HG03460 (cell line): ENCODE measurements around the gene CCDC142.
"Not testable (repeated sequence)": the region's sequence is repeated elsewhere in the genome, so short reads cannot be mapped to it uniquely, and the experiment has no call there.

ENCODE experiments used
- ATAC-seq: cut with Tn5 transposase; IDR thresholded peaks from one replicate; pipeline ENCODE4 v1.9.1; 2021; ENCODE audit not compliant: unreplicated experiment

CCDC142 gene

DNA sequence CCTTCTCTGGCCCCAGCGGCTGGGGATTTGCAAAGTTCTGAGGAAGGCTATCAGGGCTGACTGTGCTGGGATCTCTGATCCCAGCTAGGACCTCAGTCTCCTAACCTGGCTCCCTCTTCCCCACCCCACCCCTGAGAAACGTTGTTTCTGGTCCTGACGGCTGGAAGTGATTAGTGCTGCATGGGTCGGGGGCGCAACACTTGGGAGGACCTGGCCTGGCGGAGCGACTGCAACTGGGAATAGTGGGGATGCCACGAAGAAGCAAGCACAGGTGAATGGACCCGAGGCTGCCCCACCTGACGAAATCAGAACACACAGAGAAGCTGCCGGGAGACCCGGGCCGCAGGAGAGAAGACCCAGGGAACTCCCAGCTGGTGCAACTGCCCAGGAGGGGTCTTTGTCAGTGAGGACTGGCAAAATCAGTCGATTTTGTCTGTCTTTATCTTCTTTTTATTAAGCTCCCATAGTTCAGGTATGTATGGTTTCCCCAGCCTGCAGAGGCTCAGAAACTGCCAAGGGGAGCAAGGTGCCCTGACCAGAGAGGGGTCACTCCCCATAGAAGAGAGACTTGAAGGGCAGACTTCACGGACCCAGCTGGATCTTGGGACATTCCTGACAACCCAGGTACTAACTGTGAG lies 17.3 kb upstream of the CCDC142 start:
- no peak for ATAC-seq

DNA sequence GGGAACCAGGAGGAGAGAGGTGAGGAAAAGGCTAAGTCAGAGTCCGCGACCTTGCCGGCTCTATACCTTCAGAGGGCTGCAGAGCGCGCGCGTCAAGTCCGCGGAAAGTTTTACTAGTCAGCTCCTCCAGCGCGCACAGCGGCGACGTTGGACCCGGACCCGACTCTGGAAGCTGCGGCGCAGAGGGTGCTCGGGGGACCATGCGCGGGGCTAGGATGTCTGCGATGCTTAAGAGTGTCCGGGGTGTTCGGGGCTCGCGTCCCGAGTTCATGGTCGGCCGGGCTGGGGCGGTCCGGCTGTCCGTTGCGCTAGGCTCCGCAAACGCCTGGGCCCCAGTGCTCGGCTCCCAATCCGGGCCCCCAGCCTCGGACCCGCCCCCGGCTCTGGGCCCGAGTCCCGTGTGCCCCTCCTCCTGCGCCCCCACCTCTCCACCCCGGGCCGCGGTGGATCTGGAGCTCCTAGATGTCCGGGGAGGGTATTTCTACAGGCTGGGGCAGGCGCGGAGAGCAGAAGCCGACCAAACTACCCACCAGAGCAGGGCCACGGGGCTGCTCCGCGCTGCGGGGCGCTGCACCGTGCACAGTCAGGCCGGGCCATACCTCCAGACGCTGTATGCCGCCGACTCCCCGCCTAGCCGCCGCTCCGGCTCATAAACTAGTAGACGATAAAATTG lies 16.6 kb upstream of the CCDC142 start, which contains the start of gene LBX2:
Gene LBX2 (minus strand): TSS at position 337 of the 673 bp plus-strand sequence. CDS start 66 bp downstream, at position 271.
- ATAC-seq, result no peak

DNA sequence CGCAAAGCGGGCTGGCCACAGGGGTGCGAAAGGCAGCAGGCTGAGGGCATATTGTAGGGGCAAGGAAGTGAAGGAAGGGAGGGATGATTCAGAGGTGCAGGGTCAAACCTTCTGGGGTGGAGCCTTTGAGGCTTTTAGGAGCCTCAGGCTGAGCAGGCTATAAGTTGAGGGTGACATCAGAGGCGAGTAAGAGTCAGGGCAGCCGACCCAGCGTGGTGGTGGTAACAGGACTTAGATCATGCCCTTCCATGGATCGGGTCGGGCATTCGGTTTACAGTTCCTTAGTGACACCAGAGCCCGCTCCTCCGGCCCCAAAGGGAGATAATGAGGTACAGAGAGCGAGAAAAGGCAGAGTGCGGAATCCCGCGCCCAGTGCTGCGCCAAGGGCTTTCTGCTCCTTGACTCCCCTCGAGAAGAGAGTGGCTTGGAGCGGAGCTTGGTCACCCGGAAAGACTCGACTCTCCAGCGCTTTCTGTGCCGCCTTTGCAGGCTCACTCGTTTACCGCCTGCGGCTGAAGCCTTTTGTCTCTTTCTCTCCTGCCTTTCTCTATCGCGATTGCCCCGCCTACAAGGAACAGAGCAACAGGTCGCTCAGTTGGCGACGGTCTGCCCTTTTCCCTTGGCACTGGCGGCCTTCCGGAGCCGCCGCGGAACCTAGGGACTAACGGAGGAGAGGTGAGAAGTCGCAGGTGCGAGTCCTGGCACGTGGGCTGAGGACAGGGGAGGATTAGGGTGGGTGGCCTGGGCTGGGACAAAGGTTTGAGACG lies 15.9 kb upstream of the CCDC142 start:
- ATAC-seq, result no peak

DNA sequence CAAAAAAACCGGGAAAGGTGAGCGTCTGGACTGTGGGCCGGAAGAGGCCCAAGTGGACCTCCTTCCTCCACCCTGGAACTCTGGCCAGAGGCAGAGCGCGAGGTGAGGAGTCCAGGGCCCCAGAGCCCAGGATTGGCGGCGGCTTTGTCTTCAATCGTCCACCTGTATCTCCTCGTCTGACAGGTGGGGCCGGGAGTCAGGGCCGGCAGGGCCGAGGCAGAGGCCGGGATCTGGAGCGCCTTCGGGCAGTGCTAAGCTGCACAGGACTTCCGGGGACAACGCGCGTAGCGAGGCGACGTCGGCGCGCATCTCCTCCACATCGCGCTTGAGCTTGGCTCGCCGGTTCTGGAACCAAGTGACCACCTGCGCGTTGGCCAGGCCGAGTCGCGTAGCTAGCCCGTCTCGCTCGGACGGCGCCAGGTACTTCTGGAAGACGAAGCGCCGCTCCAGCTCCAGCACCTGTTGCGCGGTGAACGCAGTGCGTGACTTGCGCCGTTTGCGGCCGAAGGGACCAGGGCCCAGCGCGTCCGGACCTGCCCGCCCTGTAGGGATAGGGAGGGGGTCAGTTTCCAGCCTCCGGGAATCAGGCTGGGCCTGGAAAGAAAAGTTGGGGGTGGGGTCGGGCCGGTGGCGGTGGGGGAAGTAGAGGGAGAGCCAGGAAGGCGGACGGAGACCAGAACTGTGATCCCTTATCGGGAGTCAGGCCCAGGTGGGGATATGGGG lies 15.1 kb upstream of the CCDC142 start:
- ATAC-seq, result no peak

DNA sequence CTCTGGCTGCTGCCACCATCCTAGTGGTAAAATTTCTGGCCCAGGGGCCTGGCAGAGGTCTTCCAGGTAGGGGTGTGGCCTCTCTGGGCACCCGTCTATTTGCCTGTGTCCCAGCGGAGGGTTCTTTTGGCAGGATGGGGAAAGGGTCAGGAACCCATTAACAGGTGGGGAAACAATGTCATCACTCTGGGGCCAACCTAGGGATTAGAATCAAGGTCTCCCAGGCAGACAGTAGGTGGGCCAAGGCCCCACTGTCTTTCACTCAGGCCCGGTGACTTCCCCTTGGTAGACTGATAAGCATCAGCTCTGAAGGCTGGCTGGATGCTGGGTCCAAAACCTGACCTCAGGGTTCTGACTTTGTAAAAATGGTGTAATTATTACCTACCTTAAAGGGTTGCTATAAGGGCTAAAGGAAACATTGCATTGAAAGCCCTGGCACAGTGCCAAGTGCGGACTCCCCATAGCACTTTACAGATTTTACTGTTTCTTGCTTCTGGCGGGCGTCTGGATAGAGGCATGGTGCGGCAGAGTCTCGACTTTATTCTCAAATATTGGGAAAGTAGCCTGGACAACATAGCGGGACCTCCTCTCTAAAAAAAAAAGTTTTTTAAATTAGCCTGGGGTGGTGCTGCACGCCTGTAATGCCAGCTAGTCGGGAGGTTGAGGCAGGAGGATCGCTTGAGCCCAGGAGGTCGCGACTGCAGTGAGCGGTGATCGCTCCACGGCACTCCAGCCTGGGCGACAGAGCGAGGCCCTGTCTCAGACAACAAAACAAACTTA lies 14.4 kb upstream of the CCDC142 start:
- ATAC-seq, result no peak

DNA sequence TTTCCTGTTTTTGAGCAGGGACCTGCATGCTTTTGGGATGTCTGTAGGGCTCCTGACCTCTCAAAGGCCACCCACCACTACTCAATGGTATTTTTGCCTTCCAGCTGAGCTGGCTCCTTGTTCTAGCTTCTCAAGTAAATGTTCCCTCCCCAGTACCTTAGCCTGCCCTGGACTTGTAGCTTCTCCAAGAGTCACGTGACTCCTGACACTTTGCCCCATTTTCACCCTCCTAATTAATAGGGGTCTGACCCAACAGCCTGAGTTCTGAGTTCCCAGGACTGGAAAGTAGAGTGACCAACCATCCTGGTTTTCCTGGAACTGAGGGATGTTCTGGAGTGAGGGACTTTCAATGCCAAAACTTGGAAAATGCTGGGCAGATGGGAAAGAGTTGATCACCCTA lies 12.6 kb upstream of the CCDC142 start:
- ATAC-seq, result no peak

DNA sequence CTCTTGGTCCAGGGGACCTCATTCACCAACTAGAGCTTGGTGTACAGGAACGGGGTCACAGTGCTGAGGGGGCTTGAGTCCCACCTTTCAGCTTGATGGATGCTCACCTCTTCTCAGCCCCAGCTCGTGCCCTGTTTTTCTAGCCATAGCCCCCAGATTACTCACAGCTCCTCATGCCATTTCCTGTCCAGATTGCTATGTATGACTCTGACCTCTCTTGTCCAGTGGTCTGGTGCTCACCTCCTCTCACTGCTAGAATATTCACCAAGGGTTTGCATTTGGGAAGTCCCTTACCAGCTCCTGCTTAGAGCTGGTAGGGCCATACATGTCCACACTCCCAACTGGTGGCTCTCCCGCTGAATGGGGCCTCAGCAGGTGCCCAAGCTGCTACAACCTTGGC lies 10.7 kb upstream of the CCDC142 start:
- no peak for ATAC-seq

DNA sequence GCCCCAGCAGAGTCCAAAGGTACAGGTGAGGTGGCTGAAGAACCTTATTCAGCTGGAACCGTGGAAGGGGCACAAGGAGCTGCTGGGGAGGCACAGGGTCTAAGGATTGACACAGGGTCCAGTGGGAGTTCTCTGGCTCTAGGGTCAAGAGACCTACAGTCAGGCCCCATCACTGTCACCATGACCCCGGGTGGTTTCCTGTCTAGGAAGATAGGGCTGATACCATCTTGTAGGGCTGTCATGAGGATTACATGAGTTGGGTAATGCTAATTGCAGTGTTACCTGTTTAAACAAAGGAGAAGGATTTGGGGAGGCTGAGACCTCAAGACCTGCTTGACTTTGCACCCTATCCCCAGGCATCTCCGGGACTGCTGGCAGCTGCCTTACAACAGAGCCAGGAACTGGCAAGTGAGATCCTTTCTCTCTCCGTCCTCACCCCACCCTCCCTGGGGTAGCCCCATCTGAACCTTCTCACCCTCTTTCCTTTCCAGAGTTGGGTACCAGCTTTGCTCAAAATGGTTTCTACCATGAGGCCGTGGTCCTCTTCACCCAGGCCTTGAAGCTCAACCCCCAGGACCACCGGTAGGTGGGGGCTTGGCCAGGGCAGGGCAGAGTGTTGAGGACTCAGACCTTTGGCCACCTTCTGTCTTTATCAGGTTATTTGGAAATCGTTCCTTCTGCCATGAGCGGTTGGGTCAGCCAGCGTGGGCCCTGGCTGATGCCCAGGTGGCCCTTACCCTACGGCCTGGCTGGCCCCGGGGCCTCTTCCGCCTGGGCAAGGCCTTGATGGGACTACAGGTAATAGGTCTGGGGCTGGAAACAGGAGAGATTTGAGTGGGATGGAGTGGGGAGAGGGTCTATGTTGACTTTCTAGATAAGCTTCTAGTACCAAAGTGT lies 9.1 kb upstream of the CCDC142 start:
- ATAC-seq, result no peak

DNA sequence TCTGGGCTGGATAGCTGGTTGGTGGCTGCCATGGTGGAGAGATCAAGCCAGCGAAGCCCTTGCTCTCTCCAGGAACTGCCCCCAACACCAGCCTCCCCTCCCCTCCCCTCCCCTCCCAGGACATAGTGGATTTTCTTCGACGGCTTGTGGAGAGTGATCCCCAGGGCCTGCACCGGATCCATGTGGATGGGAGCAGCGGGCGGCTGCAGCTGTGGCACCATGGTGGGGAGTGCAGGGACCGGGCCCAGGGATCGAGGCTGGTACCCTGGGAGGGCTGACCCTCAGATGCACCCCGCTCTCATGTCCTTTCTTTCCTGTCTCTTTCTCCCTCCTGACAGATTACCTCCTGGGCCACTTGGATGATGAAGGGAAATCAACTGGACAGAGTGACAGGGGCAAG lies 7.1 kb upstream of the CCDC142 start:
- ATAC-seq, result no peak

DNA sequence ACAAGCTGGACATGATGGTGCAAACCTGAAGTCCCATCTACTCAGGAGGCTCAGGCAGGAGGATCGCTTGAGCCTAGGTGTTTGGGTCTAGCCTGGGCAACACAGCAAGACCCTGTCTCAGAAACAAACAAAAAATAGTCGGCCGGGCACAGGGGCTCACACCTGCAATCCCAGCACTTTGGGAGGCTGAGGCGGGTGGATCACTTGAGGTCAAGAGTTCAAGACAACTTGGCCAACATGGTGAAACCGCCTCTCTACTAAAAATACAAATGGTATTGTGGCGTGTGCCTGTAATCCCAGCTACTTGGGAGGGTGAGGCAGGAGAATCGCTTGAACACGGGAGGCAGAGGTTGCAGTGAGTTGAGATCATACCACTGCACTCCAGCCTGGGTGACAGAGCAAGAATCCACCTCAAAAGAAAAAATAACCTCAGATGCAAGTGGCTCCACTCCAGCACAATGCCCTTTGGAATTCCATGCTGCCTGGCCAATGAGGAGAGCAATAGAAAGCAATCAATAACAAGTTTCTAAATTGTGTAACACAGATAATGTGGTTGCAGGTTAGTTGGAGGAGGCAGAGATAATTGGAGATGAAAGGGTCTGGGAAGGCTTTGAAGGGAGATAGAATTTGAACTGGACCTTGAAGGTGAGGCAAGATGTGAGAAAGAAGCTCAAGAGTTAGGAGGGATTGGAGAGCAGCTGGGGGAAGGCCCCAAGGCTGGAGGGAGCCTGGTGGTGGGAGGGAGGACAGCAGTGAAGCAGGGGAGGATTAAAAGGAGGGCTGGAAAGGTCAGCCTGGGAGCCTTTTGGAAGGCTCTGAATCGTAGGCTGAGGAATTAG lies 6.1 kb upstream of the CCDC142 start:
- no peak for ATAC-seq

DNA sequence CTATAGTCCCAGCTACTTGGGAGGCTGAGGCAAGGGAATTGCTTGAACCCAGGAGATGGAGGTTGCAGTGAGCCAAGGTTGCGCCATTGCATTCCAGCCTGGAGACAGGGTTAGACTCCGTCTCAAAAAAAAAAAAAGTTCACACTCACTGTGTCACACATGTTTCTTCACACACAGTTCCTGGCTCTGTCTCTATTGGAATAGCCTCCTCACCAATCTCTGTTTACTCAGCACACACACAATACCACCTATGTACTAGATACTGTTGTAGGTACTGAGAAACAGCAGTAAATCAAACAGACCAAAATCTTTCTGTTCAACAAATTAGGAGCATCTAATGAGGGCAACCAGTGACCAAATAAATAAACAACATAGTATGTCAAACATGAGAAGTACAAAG lies 3.3 kb upstream of the CCDC142 start:
- ATAC-seq, result no peak

DNA sequence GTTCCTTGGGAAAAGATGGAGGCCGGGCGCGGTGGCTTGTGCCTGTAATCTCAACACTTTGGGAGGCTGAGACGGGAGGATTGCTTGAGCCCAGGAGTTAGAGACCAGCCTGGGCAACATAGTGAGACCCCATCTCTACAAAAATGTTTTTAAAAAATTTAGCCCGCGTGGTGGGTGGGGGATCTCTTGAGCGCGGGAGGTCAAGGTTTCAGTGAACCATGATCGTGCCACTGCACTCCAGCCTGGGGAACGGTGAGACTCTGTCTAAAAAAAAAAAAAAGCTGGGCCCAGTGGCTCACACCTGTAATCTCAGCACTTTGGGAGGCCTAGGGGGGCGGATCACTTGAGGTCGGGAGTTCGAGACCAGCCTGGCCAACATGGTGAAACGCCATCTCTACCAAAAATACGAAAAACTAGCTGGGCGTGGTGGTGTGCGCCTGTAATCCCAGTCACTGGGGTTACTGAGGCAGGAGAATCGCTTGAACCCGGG lies 922 bp upstream of the CCDC142 start:
- ATAC-seq, result not testable (repeated sequence)

DNA sequence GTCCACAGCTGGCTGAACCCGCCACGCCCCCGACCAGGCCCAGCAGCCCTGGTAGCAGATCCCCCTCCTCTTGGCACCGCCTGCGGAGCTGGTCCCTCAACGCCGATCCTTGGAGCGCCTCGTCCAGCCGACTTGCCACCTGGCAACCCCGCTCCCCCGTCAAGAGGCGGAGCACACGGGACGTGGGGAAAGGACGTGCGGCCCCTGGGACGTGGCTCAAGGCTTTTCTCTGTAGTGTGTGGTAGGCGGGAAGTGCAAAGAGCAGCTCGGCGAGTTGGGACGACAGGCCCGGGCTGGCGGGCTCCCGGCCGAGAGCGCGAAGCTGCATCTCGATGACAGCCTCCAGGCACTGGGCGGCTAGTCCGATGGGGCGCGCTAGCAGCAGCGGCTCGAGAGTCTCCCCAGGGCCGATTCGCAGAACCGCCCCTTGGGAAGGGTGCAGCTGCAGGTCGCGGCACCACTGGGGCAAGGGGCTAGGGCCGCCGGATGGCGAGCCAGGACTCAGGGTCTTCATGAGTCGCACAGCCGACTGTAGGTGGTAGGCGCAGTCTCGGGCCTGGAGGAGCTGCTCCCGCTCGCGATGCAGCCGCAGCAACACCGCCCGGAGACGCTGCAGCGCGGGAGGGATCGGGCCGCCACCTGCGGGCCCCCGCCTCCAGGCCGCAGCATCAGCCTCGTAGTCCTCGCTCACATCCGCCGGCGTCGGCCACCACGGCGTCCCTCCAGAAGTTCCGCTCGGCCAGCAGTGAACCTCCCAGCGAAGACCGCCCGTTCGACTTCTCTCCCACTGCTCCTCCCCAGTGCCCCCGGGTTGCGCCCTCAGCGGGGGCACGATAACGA lies 617 bp downstream of the CCDC142 start:
- ATAC-seq, result peak; percentile 36

DNA sequence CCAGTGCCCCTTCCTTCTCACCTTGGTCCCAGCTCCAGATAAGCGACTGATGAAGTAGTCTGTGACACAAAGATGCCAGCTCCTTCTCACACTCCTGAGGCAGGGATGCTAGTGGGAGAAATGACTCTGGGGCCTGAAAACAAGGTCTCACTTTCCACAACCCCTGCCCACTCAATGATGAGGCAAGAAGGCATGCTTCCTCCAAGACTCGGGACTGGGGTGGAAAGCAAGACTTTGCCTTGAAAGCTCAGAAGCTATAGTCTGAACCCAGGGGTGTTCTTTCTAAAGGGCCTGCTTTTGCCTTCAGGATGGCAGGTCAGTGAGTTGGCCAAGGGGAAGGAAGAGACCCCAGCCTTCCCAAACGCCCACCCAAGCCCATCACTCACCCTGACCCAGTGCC lies 1.4 kb downstream of the CCDC142 start:
- ATAC-seq, result no peak

DNA sequence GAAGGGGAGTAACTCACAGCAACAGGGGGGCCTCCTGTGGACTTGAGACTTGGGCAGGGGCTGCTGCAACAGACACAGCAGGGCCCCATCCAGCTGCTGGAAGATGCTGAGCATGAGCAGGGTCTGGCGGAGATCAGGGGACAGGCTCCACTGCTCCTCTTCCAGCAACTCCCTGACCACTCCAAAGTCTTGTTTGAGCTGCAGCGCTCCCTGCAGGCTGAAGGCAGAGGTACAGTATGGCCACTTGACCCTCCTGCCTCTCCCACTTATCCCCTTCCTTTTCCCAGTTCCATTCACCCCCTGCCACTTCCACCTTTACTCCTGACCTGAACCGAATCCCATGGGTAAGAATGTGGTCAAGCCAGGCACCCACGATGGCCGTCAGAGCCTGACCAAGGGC lies 7.9 kb downstream of the CCDC142 start:
- ATAC-seq, result no peak

DNA sequence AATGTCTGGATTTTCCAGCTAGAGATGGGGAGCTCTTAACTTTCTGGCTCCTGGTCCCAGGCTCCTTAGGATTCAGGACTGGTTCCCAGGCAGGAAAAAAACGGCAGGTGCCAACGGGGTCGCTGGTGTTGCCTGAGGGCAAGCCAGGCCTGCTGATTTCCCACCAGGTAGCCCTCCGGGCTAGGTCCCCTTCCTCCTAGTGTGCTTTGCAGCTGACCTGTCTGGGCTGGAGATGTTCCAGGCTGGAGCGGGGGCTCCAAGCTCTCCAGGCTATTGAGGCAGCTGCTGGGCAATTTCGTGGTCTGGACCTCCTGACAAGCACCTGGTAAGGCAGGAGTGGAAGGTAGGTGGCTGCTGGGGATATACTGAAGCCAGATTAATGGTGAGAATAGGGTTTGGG lies 8.3 kb downstream of the CCDC142 start:
- no peak for ATAC-seq

DNA sequence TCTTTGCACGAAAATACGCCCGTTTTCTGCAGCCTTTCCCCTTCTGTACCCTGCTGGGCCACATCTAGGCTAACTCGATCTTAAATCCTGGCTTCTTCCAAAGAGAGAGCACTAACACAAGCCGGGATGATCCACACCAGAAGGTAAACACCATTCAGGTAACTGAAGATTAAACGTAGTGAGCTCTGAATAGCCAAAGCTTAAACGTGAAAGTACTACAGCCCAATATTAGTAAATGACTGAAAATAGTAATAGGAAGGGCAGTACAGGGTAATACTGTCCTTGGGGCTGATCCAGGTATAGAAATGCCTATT lies 9.9 kb downstream of the CCDC142 start:
- no peak for ATAC-seq
